Right lung (tissue), 5 donors: ENCODE data around the gene SH2B2. TPM values are rescaled to one million over a fixed set of nuclear protein-coding genes. Genes with fewer than 3 reads are reported as not detected.

Experiments used
- DNase-seq, 2 donors: peaks; one replicate each; pipeline ENCODE4 v3.0.0-alpha.2; 2013
- polyA plus RNA-seq, 5 donors: library from polyadenylated mRNA; unstranded; fragments of 120-200 nt; gene quantifications; one replicate each; pipeline versions ENCODE4 v1.2.1 to v1.2.3, GENCODE V29; 2013; ENCODE audit warnings: inconsistent platforms in 1 of 5, low replicate concordance in 1 of 5; ENCODE audit not compliant: insufficient read length in 5 of 5, insufficient read depth in 1 of 5

Gene SH2B2
- polyA plus RNA-seq, 5 donors, result 2.4 to 6.3 (median 2.6) TPM

GRCh38 chr7:102264367-102264891 lies 22.2 kb upstream of the SH2B2 start:
- DNase-seq, result no peak

GRCh38 chr7:102266541-102266940 lies 20.1 kb upstream of the SH2B2 start:
- no peak for DNase-seq

GRCh38 chr7:102268635-102269034 lies 18.0 kb upstream of the SH2B2 start:
- DNase-seq, result no peak

- DNase-seq, result peak in 1 of 2 donors; percentile 49
Observed at GRCh38 chr7:102270178-102270887, 16.3 kb upstream of the SH2B2 start.

- no peak for DNase-seq
Observed at GRCh38 chr7:102271158-102271798, 15.4 kb upstream of the SH2B2 start.

DNA sequence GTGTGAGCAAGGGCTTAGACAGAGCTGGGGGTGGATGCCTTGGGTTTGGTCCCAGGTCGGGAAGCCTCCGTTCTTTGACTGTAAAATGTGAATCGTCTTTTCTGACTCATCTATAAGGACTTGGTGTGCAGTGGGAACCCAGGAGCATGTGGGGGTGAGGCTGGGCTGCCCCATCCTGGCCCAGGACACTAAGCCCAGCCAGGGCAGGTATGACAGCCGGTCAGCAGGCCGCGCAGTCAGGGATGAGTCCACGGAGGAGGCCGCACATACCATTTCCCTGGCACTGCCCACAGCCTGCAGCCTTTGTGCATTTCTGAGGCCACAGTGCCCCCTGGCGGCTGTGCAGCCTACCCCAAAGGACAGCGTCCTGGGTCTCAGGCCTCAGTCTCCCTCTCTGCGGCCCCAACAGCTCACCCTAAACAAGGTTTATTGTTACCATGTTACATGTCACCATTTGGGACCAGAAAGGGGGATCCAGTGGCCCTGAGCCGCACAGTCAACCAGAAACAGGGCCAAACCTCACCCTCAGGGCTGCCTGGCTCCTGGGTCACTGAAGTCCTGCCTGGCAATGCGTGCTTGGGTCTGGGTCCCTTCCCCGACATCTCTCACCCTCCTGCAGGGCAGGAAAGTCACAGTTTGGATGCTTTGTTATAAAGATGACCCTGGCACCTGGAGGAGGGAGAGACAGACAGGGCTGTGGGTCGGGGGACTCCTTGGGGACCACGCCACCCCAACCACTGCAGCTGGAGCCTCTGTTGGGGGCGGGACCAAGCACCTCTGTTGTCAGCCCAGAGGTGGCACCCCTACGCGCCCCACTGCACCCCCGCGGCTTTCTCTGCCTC lies 14.4 kb upstream of the SH2B2 start:
- peak; percentile 51 to 56 for DNase-seq

DNA sequence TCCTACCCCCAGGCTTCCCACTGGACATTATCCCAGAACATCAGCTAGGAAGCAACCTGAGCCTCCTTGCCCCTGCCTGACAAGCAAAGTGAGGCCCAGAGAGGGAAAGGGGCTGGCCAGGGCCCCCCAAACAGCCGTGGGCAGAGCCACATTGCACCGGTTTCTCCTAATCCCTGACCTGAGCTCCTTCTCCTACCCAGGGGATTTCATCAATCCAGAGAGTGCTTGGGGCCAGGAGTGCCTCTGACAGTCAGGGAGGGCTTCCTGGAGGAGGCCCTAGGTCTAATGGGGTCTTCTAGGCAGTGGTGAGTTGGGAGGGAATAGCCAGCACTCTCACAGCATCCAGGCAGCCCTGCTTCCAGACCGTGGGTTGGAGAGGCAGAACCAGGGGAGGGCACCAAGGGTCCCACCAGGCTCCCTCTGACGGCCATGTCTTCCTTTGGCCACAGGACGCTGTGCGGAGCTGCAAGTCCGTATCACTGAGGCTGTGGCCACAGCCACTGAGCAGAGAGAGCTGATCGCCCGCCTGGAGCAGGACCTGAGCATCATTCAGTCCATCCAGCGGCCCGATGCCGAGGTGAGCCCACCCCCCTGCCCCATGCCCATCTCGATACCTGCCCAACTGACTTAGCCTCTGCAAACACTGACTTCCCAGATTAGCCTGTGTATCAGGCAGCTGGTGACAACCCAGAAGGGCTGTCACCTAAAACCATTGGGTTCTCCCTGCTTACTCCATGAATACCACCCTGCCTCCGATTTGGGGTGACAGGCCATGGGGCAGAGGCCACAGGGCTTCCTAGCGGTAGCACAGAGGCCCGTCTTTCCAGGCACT lies 13.5 kb upstream of the SH2B2 start:
- no peak for DNase-seq

DNA sequence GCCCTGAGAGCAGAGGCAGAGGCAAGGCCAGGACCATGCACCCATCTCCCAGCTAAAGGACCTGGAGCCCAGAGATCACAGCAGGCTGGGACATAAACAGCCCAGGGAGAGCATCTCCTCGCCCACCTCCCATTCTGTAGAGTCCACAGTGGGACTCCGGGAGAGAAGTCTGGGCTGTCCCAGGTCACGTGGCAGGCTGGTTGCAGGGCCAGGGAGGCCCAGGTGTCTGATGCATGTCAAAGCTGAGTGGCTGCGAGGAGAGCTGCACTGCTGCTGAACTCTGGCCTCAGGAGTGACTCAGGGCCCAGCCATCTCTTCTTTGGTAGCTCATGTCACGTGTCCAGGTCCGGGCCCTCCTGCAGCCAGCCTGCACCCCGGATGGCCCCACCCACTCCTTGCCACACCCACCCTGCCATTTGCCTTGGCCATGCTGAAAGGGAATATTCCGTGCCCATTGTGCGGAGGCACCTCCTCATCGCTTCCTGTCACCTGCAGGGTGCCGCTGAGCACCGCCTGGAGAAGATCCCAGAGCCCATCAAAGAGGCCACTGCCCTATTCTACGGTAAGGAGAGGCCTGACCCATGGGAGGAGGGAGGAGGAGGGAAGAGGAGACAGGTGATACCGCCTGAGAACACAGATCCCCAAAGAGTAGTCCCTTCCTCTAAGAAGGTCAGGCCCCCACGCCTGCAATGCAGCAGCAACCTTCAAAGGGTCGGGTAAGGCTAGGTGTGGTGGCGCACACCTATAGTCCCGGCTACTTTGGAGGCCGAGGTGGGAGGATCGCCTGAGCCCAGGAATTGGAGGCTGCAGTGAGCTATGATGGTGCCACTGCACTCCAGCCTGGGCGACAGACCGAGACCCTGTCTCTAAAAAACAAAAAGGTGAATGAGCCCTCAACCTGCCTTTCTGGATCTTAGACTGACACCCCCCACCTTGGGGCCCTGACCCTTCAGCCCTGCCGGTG lies 12.6 kb upstream of the SH2B2 start:
- no peak for DNase-seq

DNA sequence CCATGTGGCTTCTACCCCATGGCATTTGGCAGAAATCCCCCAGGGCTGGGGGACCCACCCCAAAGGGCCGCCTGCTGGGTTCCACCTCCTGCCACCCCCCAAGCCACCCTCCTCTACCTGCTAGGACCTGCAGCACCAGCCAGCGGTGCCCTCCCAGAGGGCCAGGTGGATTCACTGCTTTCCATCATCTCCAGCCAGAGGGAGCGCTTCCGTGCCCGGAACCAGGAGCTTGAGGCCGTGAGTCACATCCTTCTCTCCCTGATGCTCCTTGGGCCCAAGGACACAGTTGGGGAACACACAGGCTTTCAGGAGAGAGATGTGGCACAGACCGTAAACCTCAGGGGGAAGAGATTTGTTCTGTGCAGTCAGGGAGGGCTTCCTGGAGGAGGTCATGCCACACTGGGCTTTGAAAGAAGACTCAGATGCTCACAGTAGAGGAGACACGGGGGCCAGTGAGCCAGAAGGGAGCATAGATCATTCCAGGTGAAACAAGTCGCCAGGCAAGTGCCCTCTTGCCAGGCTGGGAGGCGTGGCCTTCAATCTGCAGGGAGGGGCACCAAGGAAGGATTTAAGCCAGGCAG lies 11.5 kb upstream of the SH2B2 start:
- no peak for DNase-seq

DNA sequence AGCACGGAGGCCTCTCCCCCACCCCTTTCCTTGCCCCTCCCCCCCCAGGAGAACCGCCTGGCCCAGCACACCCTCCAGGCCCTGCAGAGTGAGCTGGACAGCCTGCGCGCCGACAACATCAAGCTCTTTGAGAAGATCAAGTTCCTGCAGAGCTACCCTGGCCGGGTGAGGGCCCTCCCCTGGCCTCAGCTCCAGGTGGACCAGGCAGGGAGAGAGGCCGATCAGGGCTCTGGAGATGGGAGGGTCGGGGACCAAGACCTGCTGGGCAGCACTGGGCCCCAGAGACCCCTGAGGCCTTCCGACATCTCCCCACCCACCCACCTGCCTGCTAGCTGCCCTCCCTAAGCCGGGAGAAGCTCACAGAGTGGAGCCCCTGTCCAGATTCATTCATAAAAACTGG lies 8.8 kb upstream of the SH2B2 start:
- DNase-seq, result no peak

DNA sequence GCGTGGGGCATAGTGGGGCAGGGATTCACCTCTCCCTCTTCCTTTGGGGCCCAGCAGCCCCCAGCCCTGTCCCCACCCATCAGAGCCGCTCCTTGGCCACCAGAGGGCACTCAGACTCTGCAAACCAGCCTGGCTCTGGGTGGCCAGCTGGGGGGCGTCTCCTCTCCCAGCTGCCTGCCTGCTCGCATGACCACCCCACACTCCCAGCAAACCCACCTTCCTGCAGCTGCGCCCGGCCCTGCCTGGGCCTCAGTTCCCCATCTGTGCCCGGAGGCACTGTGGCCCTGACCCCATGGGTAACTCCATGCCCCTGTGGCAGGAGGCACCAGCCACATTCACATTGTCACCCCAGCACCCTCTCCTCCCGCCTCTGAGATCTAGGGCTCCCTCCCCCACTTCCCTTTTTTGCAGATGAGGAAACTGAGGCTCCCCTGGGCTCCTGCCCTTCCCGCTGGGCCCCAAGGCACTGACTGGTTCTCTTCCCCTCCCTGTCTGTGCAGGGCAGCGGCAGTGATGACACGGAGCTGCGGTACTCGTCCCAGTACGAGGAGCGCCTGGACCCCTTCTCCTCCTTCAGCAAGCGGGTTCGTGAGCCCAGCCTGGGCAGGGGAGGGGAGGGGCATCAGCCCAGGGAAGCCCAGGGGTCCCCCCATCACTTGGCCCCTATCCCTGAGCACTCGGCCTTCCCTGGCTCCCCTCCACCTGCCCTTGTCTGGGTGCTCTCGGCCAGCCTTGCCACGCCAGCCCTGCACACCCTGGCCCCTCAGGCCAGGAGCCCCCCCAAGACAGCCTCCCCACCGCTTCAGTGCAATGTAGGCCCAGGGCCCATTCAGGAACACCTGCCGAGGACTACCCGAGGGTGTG lies 6.9 kb upstream of the SH2B2 start:
- peak; percentile 53 to 62 for DNase-seq

- DNase-seq, result no peak
Observed at GRCh38 chr7:102280521-102280920, 6.1 kb upstream of the SH2B2 start.

DNA sequence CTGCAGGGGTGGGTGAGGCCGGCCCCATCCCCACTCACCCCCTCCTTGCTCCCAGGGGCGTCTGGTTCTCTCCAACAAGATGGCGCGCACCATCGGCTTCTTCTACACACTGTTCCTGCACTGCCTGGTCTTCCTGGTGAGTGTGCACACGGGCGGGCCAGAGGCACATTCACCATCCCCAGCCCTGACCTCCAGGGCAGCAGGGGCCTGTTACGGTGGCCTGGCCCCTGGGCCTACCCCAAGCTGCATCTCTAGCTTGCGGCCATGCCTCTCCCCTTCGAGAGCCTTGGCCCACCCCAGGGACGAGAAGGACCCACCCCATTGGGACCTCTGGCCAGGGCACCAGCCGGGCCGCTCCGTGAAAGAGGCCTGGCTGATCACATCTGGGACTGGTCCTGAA lies 4.9 kb upstream of the SH2B2 start:
- DNase-seq, result no peak

DNA sequence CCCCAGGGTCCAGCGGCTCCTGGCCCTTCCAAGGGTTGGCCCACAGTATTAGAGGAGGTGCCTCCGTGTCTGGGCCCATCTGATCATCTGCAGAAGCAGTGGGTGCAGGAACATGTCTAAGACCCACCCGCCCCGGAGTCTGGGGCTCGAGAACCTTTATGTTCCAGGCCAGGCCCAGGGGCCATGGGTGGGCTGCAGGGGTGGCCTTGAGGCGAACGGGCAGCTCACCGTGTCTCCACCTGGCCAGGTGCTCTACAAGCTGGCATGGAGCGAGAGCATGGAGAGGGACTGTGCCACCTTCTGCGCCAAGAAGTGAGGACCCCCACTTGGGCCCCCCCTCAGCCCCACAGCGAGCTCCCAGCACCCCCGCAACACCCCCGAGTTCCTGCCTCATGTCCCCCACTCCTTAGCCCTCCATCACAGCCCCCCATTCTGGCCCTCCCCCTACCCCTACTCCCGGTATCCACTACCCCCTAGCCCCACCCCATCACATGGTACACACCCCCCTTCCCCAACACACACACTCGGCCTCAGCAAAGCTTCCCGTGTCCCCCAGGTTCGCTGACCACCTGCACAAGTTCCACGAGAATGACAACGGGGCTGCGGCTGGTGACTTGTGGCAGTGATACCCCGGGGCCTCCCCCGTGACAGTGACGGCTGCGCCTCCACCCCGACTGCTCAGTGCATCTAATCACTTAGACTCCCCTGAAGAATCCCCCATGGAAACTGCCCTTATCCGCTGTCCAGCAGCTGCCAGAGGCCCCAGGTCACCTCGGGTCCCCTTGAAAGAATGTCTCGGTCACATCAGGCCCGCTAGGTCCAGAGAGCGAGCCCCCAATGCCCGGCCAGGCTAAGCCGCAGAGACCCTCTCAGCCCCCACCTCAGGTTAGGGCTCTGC lies 4.0 kb upstream of the SH2B2 start:
- no peak for DNase-seq

DNA sequence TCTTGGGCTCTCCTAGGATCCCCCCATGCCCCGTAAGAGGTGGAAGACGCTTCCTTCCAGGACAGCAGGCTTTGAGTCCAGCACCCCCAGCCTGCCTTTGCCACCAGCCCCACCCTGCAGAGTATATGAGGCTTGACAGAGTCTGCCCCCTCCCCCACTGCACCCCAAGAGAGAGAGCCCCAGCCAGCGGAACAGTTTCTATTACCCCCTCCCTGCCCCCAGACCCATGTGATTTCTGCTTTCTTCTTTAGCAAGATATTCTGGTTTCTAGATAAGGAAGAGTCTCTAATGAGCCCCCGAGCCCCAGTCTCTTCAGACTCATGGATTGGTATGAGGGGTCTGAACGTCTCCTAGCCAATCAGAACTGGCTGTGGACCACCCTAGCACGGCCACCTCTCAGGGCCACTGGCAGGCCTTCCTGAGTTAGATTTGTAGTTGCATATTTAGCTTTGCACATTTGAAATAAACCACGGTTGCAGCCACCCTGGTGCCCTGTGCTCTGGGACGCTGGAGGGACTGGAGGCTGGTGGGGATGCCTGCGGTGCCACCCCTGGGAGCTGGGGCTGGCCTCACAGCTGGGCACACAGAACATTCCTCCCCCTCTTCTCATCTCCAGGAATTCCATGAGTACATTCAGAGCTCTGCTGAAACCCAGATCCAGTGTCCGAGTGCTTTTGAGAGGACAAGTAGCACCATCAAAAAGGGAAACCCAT lies 3.0 kb upstream of the SH2B2 start:
- DNase-seq, result no peak

GRCh38 chr7:102284399-102284798 lies 2.3 kb upstream of the SH2B2 start:
- DNase-seq, result no peak

DNA sequence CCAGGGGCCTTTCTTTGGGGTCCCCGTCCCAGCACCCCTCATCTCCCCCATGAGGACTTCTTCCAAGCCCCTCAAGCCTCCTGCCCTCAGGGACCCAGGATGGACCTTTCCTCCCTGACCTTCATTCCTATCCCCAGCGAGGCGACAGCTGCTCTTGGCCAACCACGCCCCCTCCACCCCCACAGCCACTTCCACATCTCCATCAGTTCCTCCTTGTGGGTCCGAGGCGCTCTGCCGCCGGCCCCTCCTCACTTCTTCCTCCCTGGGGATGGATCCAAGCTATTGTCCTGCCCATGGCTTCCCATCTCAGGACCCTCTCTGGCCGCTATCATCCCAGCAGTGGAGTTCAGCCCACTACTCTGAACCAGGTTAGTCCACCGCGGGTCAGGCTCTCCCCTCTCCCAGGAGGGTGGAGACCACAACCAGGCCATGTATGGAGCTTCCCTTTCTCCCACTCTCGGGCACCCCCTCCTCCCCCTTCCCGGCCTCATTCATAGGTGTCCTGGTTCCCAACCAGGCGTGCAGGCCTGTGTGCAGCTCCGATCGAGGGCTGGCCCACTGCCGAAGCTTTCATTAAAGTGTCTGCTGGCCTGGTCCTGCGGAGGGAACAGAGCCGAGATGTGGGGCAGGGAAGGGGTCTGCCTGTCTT lies 1.7 kb upstream of the SH2B2 start:
- no peak for DNase-seq
